Neural progenitor cell (in vitro differentiated cells): Measurements from ENCODE around the gene ASAP2. TPM values are rescaled to one million over a fixed set of nuclear protein-coding genes. Genes with fewer than 3 reads are reported as not detected.

Experiments
- DNase-seq: peaks from one replicate; pipeline ENCODE4 v3.0.0-alpha.2; 2016; ENCODE audit warnings: low spot score
- H2AFZ ChIP-seq: fragments of 200-600 bp; sonication (generic); replicated peaks from 2 replicates; pipeline ENCODE4 v1.6.1; 2016; ENCODE audit warnings: antibody characterized with exemption
- H3F3A ChIP-seq: fragments of 200-600 bp; sonication (generic); 2 replicates; pipeline ENCODE4 v1.6.1; 2016; ENCODE audit warnings: antibody characterized with exemption, low read depth
- H3K27ac ChIP-seq: fragments of 200-600 bp; sonication (generic); 2 replicates; pipeline ENCODE4 v1.5.1; 2016; ENCODE audit warnings: mild to moderate bottlenecking
- H3K27me3 ChIP-seq: fragments of 200-600 bp; sonication (generic); 2 replicates; pipeline ENCODE4 v1.6.1; 2016; ENCODE audit warnings: mild to moderate bottlenecking, moderate library complexity
- H3K36me3 ChIP-seq: fragments of 200-600 bp; sonication (generic); 2 replicates; pipeline ENCODE4 v1.5.1; 2016
- H3K4me1 ChIP-seq: fragments of 200-600 bp; sonication (generic); 2 replicates; pipeline ENCODE4 v1.6.1; 2016; ENCODE audit warnings: mixed run types
- H3K4me2 ChIP-seq: fragments of 200-600 bp; sonication (generic); 2 replicates; pipeline ENCODE4 v1.6.1; 2016
- H3K4me3 ChIP-seq: fragments of 200-600 bp; sonication (generic); 2 replicates; pipeline ENCODE4 v1.5.1; 2016
- H3K79me2 ChIP-seq: fragments of 200-600 bp; sonication (generic); 2 replicates; pipeline ENCODE4 v1.6.1; 2016; ENCODE audit warnings: low read depth
- H3K9ac ChIP-seq: fragments of 200-600 bp; sonication (generic); 2 replicates; pipeline ENCODE4 v1.6.1; 2016
- H3K9me3 ChIP-seq: fragments of 200-600 bp; sonication (generic); 2 replicates; pipeline ENCODE4 v1.5.1; 2016; ENCODE audit warnings: low read depth
- H4K20me1 ChIP-seq: fragments of 200-600 bp; sonication (generic); 2 replicates; pipeline ENCODE4 v1.6.1; 2016; ENCODE audit warnings: low read depth
- H3K27ac Mint-ChIP-seq: 3 replicates; pipeline ENCODE4 v1.8.0; 2021; ENCODE audit warnings: mixed read lengths
- H3K27me3 Mint-ChIP-seq: 2 replicates; pipeline ENCODE4 v1.8.0; 2022; ENCODE audit warnings: low read depth, mild to moderate bottlenecking, inconsistent platforms, moderate library complexity, mixed read lengths; ENCODE audit not compliant: insufficient read depth
- H3K36me3 Mint-ChIP-seq: 3 replicates; pipeline ENCODE4 v1.8.0; 2021; ENCODE audit warnings: mixed read lengths
- H3K4me1 Mint-ChIP-seq: 3 replicates; pipeline ENCODE4 v1.8.0; 2021; ENCODE audit warnings: mixed read lengths
- H3K4me3 Mint-ChIP-seq: 3 replicates; pipeline ENCODE4 v1.8.0; 2021; ENCODE audit warnings: mild to moderate bottlenecking, moderate library complexity, mixed read lengths
- H3K9me3 Mint-ChIP-seq: 3 replicates; pipeline ENCODE4 v1.8.0; 2020; ENCODE audit warnings: mixed read lengths
- EZH2 ChIP-seq: fragments of 200-600 bp; sonication (generic); IDR thresholded peaks from 2 replicates; pipeline ENCODE4 v1.6.1; 2017; ENCODE audit warnings: antibody characterized with exemption, mild to moderate bottlenecking, moderate library complexity
- EZH2phosphoT487 ChIP-seq: fragments of 200-600 bp; sonication (generic); IDR thresholded peaks from 2 replicates; pipeline ENCODE4 v1.6.1; 2017; ENCODE audit warnings: antibody characterized with exemption
- total RNA-seq: library from RNA; depleted of rRNA; stranded (reverse); fragments of >200 nt; gene quantifications from 2 replicates; pipeline ENCODE4 v1.2.3, GENCODE V29; 2015; ENCODE audit warnings: low replicate concordance
- TF ChIP-seq, protein P1 (sequence below): fragments of 200-600 bp; sonication (generic); IDR thresholded peaks from 2 replicates; pipeline ENCODE4 v1.5.1; 2017; ENCODE audit warnings: antibody characterized with exemption, mild to moderate bottlenecking

Gene ASAP2
- total RNA-seq, 1 donor from 2014 or later, result 31.7 TPM

DNA sequence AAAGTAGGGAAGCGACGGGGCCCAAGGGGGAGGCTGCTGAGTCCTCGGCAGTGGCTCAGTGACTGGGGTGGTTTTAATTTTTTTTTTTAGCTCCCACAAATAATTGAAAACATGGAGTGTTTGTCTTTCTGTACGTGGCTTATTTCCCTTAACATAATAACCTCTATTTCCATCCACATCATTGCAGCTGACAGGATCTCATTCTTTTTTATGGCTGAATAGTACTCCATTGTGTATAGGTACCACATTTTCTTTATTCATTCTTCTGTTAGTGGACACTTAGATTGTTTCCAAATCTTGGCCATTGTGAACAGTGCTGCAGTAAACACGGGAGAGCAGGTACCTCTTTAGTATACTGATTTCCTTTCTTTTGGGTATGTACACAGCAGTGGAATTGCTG is 65.1 kb downstream of the ASAP2 start:
- no peak overlapping the region for H3K27ac ChIP-seq
- no peak overlapping the region for H3K4me3 ChIP-seq
- Mint-ChIP-seq H3K36me3 (peaks cover 15% of the 10 kb centered on the region), H3K4me3 (no peak overlapping the region), H3K9me3 (peaks cover 19% of the 10 kb centered on the region), H3K27me3 (no peaks in the 10 kb centered on the region), H3K27ac (no peak overlapping the region), H3K4me1 (peaks cover 39% of the 10 kb centered on the region)
- peaks cover 28% of the 10 kb centered on the region for H3K4me1 ChIP-seq
- no peak overlapping the region for H3K4me2 ChIP-seq
- H3K27me3 ChIP-seq, result no peaks in the 10 kb centered on the region
- no peak overlapping the region for H2AFZ ChIP-seq
- H3F3A ChIP-seq, result peaks cover 12% of the 10 kb centered on the region
- peaks cover 5% of the 10 kb centered on the region for H3K9me3 ChIP-seq
- H3K36me3 ChIP-seq, result no peaks in the 10 kb centered on the region
- DNase-seq, result no peak
- TF ChIP-seq, protein P1, sequence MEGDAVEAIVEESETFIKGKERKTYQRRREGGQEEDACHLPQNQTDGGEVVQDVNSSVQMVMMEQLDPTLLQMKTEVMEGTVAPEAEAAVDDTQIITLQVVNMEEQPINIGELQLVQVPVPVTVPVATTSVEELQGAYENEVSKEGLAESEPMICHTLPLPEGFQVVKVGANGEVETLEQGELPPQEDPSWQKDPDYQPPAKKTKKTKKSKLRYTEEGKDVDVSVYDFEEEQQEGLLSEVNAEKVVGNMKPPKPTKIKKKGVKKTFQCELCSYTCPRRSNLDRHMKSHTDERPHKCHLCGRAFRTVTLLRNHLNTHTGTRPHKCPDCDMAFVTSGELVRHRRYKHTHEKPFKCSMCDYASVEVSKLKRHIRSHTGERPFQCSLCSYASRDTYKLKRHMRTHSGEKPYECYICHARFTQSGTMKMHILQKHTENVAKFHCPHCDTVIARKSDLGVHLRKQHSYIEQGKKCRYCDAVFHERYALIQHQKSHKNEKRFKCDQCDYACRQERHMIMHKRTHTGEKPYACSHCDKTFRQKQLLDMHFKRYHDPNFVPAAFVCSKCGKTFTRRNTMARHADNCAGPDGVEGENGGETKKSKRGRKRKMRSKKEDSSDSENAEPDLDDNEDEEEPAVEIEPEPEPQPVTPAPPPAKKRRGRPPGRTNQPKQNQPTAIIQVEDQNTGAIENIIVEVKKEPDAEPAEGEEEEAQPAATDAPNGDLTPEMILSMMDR, result no peak
- TF ChIP-seq EZH2phosphoT487 (no peak), EZH2 (no peak)
- peaks cover 57% of the 10 kb centered on the region for H4K20me1 ChIP-seq
- no peak overlapping the region for H3K9ac ChIP-seq
- H3K79me2 ChIP-seq, result peaks cover 89% of the 10 kb centered on the region

DNA sequence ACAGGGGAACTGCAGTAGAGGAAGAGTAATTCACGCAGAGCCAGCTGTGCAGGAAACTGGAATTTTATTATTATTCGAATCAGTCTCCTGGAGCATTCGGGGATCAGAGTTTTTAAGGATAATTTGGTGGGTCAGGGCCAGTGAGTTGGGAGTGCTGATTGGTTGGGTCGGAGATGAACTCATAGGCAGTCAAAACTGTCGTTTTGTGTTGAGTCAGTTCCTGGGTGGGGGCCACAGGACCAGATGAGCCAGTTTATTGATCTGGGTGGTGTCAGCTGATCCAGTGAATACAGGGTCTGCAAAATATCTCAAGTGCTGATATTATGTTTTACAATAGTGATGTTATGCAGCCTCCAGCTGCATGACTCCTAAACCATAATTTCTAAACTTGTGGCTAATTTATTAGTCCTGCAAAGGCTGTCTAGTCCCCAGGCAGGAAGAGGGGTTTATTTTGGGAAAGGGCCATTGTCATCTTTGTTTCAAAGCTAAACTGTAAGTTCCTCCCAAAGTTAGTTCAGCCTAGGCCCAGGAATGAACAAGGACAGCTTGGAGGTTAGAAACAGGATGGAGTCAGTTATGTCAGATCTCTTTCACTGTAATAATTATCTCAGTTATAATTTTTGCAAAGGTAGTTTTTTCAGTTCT is 67.0 kb downstream of the ASAP2 start:
- Histone ChIP-seq H3K9me3 (peaks cover 5% of the 10 kb centered on the region), H3K36me3 (no peaks in the 10 kb centered on the region), H3K4me3 (no peak overlapping the region), H3F3A (peaks cover 2% of the 10 kb centered on the region), H2AFZ (no peak overlapping the region), H3K4me1 (peaks cover 21% of the 10 kb centered on the region), H3K4me2 (no peak overlapping the region), H3K27me3 (no peaks in the 10 kb centered on the region), H3K27ac (no peak overlapping the region), H3K9ac (no peak overlapping the region), H3K79me2 (peaks cover 92% of the 10 kb centered on the region), H4K20me1 (peaks cover 61% of the 10 kb centered on the region)
- no peak for DNase-seq
- TF ChIP-seq EZH2 (no peak), EZH2phosphoT487 (no peak)
- TF ChIP-seq, protein P1, result no peak
- peaks cover 35% of the 10 kb centered on the region for H3K4me1 Mint-ChIP-seq
- no peak overlapping the region for H3K27ac Mint-ChIP-seq
- H3K9me3 Mint-ChIP-seq, result peaks cover 19% of the 10 kb centered on the region
- peaks cover 15% of the 10 kb centered on the region for H3K36me3 Mint-ChIP-seq
- no peak overlapping the region for H3K4me3 Mint-ChIP-seq
- H3K27me3 Mint-ChIP-seq, result no peaks in the 10 kb centered on the region

DNA sequence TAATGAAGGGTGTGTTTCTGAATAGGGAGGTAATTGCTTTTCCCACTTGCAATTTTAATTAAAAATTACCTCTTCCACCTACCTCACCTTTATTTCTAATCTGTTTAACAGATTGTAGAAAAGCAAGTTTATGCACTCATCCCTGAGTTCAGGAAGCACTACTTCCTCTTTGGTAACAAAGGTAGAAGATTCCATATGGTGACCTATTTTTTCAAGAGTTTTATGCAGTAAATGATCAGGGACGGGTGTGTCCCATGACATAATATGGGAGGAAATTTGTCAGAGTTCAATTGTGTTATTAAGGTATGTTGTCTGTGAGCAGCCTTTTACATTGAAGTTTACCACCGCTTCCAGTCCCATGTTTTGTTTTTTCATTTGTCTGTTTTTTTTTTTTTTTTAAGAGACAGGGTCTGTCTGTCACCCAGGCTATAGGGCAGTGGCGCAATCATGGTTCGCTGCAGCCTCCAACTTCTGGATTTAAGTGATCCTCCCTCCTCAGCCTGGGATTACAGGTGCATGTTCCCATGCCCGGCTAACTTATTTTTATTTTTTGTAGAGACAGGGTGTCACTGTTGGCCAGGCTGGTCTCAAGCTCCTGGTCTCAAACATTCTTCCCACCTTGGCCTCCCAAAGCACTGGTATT is 68.2 kb downstream of the ASAP2 start:
- Histone ChIP-seq H3K4me3 (no peak overlapping the region), H3F3A (no peaks in the 10 kb centered on the region), H3K4me1 (peaks cover 9% of the 10 kb centered on the region), H4K20me1 (peaks cover 55% of the 10 kb centered on the region), H3K79me2 (peaks cover 81% of the 10 kb centered on the region), H3K36me3 (no peaks in the 10 kb centered on the region), H3K9ac (no peak overlapping the region), H2AFZ (no peak overlapping the region), H3K9me3 (peaks cover 5% of the 10 kb centered on the region), H3K4me2 (no peak overlapping the region), H3K27ac (no peak overlapping the region), H3K27me3 (no peaks in the 10 kb centered on the region)
- Mint-ChIP-seq H3K9me3 (peaks cover 19% of the 10 kb centered on the region), H3K36me3 (peaks cover 15% of the 10 kb centered on the region), H3K4me3 (no peak overlapping the region), H3K4me1 (peaks cover 27% of the 10 kb centered on the region), H3K27ac (no peak overlapping the region), H3K27me3 (no peaks in the 10 kb centered on the region)
- no peak for TF ChIP-seq EZH2phosphoT487
- TF ChIP-seq EZH2, result no peak
- TF ChIP-seq, protein P1, result no peak
- no peak for DNase-seq
